A673 (cell line): ENCODE results near the gene CHRNA4. TPM values are rescaled to one million over a fixed set of nuclear protein-coding genes. Genes with fewer than 3 reads are reported as not detected.

Experiments used
- BruUV-seq: library from RNA; stranded (reverse); fragments of 400-500 nt; replicated peaks from 2 replicates; lab custom pipeline; 2021; lab: Mats Ljungman, UMichigan
- CTCF ChIA-PET: fragments of 300-600 bp; sonication (Branson Sonifier 250); formaldehyde crosslinking; loops from one replicate; lab custom pipeline; 2022; ENCODE audit warnings: antibody characterized with exemption; lab: Charles Lee
- POLR2A ChIA-PET: fragments of 300-600 bp; sonication (Branson Sonifier 250); formaldehyde crosslinking; loops from one replicate; lab custom pipeline; 2022; ENCODE audit warnings: antibody characterized with exemption; ENCODE audit not compliant: low non-redundant PET; lab: Charles Lee
- DNase-seq: peaks from one replicate; pipeline ENCODE4 v3.0.0-alpha.2; 2015; ENCODE audit warnings: low spot score
- H3K27ac ChIP-seq: fragments of 200-600 bp; sonication (generic); 2 replicates; pipeline ENCODE4 v1.5.1; 2016; ENCODE audit warnings: mixed run types, low read depth, mild to moderate bottlenecking, mixed read lengths, antibody characterized with exemption, low read length; ENCODE audit not compliant: poor library complexity, severe bottlenecking
- H3K27me3 ChIP-seq: fragments of 200-600 bp; sonication (generic); replicated peaks from 2 replicates; pipeline ENCODE4 v1.6.1; 2017; ENCODE audit warnings: mixed run types, low read depth, mild to moderate bottlenecking, mixed read lengths, antibody characterized with exemption, low read length; ENCODE audit not compliant: insufficient read depth, poor library complexity
- H3K36me3 ChIP-seq: fragments of 200-600 bp; sonication (generic); 2 replicates; pipeline ENCODE4 v1.6.1; 2016; ENCODE audit warnings: mixed run types, mild to moderate bottlenecking, mixed read lengths, antibody characterized with exemption, low read length; ENCODE audit not compliant: insufficient read depth, poor library complexity, severe bottlenecking
- H3K4me1 ChIP-seq: fragments of 200-600 bp; sonication (generic); 2 replicates; pipeline ENCODE4 v1.6.1; 2017; ENCODE audit warnings: mixed run types, mild to moderate bottlenecking, mixed read lengths, antibody characterized with exemption, low read length; ENCODE audit not compliant: insufficient read depth, poor library complexity, severe bottlenecking
- H3K4me3 ChIP-seq: fragments of 200-600 bp; sonication (generic); 2 replicates; pipeline ENCODE4 v1.5.1; 2016; ENCODE audit warnings: low read depth, mixed run types, mild to moderate bottlenecking, mixed read lengths, low read length; ENCODE audit not compliant: poor library complexity, severe bottlenecking
- H3K9me3 ChIP-seq: fragments of 200-600 bp; sonication (generic); 2 replicates; pipeline ENCODE4 v1.6.1; 2016; ENCODE audit warnings: mixed run types, low read depth, mild to moderate bottlenecking, mixed read lengths, antibody characterized with exemption, low read length; ENCODE audit not compliant: poor library complexity, severe bottlenecking
- CTCF ChIP-seq: fragments of 300-800, 200-600 bp; sonication (generic); conservative IDR thresholded peaks from 2 replicates; pipeline ENCODE4 v1.5.1; 2017; ENCODE audit warnings: low read depth, mild to moderate bottlenecking, antibody characterized with exemption, low read length, moderate library complexity, mixed read lengths
- EZH2 ChIP-seq: fragments of 200-600 bp; sonication (generic); IDR thresholded peaks from 2 replicates; pipeline ENCODE4 v1.6.1; 2017; ENCODE audit warnings: borderline replicate concordance, low read depth, mild to moderate bottlenecking, mixed read lengths, antibody characterized with exemption, low read length; ENCODE audit not compliant: poor library complexity, severe bottlenecking
- intact Hi-C: fragments of 100-400 bp; cut with micrococcal nuclease; formaldehyde crosslinking; loops from one replicate; pipeline ENCODE4 v1.10.0; 2022; ENCODE audit not compliant: unreplicated experiment
- total RNA-seq: library from RNA; stranded (reverse); gene quantifications from 2 replicates; pipeline ENCODE4 v1.2.3, GENCODE V29; 2021

CHRNA4 gene
- total RNA-seq, 1 experiment from 2014 or later: 0.26 TPM

GRCh38 chr20:63403403-63404105, 42.4 kb upstream of the CHRNA4 start:
- no peaks in the 10 kb centered on the region for H3K9me3 ChIP-seq
- H3K4me1 ChIP-seq: no peaks in the 10 kb centered on the region
- no peak for DNase-seq
- H3K27me3 ChIP-seq: peaks cover 21% of the 10 kb centered on the region
- ChIA-PET POLR2A (no interaction called here), CTCF (no interaction called here)
- intact Hi-C loops: no loop called here
- H3K4me3 ChIP-seq: no peak overlapping the region
- TF ChIP-seq CTCF: no peak
- TF ChIP-seq EZH2: no peak
- H3K27ac ChIP-seq: no peak overlapping the region
- no peaks in the 10 kb centered on the region for H3K36me3 ChIP-seq
- no TSS peak for BruUV-seq

GRCh38 chr20:63402860-63403220, 41.7 kb upstream of the CHRNA4 start:
- intact Hi-C loops: no loop called here
- no peaks in the 10 kb centered on the region for H3K36me3 ChIP-seq
- no peaks in the 10 kb centered on the region for H3K4me1 ChIP-seq
- ChIA-PET POLR2A (no interaction called here), CTCF (interaction anchor here (0.6 kb wide), 1 partner anchor 134 kb away, joined by 3 read pairs; no protein-coding TSS in a partner anchor)
- no peaks in the 10 kb centered on the region for H3K9me3 ChIP-seq
- no TSS peak for BruUV-seq
- H3K27me3 ChIP-seq: peaks cover 21% of the 10 kb centered on the region
- TF ChIP-seq CTCF: no peak
- TF ChIP-seq EZH2: no peak
- H3K4me3 ChIP-seq: no peak overlapping the region
- no peak for DNase-seq
- no peak overlapping the region for H3K27ac ChIP-seq

GRCh38 chr20:63402181-63402859, 41.2 kb upstream of the CHRNA4 start:
- ChIA-PET CTCF (interaction anchor here (0.6 kb wide), 1 partner anchor 134 kb away, joined by 3 read pairs; no protein-coding TSS in a partner anchor), POLR2A (no interaction called here)
- H3K4me3 ChIP-seq: no peak overlapping the region
- no peaks in the 10 kb centered on the region for H3K9me3 ChIP-seq
- no peaks in the 10 kb centered on the region for H3K36me3 ChIP-seq
- DNase-seq: no peak
- intact Hi-C loops: no loop called here
- no TSS peak for BruUV-seq
- no peaks in the 10 kb centered on the region for H3K4me1 ChIP-seq
- H3K27ac ChIP-seq: no peak overlapping the region
- TF ChIP-seq EZH2 (no peak), CTCF (no peak)
- H3K27me3 ChIP-seq: peaks cover 21% of the 10 kb centered on the region
